CMK (cell line): ENCODE data around the gene DUSP3.
A peak's percentile ranks its signal among the peaks of the same experiment; 100 is the strongest.

Experiments used
- DNase-seq: peaks from one replicate; pipeline ENCODE4 v3.0.0-alpha.2; 2010; ENCODE audit warnings: low read depth

DUSP3 gene

DNA sequence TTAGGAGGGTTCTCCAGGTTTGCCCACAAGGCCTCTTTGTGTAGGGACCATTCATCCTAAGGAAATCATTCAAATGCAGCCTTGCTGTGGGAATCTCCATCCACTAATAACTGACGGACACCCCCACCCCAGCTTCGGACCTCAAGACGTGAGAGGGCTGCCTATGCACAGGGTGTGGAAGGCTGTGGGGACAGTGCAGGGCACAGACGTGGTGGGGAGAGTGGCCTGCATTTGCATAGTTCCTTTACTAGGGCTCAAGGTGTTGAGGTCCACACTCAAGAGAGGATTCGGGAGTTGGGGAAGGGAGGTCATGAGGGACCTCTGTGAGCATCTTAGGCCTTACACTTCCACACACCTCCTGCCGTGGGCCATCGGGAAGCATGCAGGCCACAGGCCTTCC lies 9.8 kb downstream of the DUSP3 start:
- DNase-seq, result no peak

DNA sequence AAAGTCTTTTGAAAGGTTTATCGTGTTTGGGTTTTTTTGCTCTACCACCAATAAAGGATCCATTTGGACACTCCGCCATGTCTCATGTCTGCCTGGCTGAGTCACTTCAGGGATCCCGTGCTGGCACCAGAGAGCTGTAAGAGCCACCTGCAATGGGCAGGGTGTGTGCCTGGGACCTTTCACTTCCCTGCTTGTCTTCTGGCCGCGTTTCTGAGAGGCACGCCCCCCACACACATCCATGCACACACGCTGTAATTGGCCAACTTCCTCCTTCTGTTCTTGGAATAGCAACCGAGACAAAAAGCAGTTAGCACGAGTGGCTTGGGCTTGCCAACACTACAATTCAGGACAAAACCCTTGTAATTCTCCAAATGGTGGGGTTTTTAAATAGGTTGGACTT lies 10.4 kb downstream of the DUSP3 start:
- no peak for DNase-seq

DNA sequence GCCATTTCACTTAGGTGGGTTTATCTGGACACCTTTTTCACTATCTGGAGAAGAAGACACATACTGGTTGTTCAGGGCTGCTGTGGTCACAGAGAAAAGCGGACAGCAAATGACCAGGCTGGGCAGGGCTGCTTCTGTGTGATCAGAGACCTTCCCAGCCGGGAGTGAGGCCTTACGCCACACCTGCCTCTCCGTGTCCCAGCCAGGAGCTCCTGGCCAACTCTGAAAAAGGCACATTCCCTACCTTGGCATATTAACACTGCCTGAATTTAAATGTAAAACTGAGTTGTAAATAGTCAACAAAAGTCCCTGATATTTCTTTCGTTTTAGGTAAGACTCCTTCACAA lies 11.1 kb downstream of the DUSP3 start:
- no peak for DNase-seq

DNA sequence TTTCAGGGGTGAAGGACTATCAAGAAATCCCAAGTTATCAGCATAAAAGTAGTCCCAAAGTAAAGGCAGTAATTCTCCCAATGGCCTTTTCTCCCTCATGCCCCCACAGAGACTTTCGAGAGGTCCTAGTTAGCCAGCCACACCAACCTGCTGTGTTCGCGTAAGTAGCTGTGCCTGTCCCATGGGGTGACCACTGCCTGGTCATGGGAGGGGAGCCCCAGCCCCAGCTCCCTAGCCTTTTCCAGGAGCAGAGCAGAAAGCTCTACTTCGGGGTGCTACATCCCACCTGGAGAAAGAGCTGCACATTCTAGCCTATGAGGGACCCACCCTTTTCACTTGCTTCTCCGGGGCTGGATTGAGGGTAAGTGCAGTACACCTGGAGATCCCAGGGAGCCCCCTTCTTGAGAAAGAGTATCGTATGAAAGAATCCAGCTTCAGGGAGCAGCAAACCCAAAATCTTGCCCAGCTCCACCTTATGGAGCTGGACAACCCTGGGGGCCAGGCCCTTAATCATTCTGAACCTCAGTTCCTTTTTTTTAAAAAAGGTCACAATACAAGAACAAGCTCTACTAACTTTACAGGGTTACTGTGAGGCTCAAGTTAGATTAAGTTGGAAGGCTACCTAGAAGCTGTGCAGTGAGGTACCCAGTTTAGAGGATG lies 11.6 kb downstream of the DUSP3 start:
- DNase-seq, result no peak

DNA sequence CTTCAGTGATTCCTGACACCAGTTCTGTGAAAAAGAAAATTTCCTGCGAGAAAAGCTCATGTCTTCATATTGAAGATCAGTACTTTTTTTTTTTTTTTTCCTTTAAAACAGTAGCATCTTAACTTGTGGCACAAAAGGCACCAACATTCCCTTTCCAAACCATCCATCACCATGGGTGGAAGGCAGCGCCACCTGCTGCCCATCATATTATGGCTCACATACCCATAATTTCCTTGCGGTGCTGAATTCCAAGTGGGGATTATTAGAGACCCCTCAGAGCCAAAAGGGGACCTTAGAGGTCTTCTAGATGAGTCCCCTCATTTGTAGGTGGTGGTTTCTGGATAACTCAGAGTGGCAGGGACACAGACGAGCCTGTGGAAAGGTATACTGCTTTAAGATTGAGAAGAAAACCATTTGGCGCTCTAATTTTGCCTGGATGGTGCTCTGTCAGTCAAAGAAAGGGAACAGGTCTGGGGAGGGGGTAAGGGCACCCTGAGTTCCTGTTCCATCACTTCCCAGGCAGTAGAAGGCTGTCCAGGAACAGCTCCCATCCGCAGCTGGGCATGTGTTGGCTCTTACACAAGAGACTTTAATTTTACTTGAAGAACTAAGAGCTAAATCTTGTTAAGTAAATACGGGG lies 12.2 kb downstream of the DUSP3 start:
- no peak for DNase-seq

DNA sequence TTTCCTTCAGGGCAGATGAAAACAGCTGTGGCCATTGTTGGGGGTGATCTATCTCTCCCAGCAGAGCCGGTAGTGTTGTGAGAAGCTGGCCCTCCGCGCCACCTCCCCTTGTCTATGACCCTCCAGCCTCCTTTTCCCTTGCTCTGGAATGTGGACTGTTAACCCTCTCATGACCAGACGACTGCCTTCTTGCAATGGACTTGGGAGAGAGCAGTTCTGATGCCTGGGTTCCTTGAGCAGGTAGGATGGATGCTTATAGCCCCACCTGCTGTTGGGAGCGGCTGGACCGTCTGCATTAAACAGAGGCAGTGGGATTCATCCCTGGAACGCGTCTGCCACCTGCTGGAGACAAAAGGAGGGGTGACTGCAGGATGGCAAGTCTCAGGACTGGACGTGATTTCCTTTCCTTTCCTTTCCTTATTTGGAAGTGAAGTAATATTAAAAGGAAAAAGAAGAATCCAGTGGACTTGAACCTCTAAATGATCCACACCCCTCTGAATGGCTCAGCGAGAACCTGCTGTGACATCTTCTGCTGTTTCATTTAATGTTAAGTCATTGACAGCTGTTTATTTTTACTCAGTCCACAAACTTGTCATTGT lies 18.4 kb downstream of the DUSP3 start:
- peak; percentile 72 for DNase-seq

DNA sequence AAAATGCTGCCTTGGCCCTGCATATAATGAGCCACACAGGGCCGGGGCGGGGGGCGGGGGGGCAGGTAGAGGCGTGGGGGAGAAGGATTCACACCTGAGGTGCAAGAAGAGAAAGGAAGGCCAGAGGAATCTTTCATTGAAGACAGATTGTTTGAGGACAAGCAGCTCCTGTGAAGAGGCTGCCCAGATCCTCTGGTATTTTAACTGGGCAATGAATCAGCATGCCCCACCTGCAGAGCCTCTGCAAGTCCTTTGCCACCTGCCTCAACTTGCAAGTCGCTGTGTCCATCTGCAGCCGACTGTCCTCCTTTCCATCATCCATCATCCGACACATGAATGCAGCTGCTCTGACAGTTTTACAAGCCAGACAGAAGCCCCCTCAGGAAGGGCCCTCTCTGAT lies 18.9 kb downstream of the DUSP3 start:
- no peak for DNase-seq

DNA sequence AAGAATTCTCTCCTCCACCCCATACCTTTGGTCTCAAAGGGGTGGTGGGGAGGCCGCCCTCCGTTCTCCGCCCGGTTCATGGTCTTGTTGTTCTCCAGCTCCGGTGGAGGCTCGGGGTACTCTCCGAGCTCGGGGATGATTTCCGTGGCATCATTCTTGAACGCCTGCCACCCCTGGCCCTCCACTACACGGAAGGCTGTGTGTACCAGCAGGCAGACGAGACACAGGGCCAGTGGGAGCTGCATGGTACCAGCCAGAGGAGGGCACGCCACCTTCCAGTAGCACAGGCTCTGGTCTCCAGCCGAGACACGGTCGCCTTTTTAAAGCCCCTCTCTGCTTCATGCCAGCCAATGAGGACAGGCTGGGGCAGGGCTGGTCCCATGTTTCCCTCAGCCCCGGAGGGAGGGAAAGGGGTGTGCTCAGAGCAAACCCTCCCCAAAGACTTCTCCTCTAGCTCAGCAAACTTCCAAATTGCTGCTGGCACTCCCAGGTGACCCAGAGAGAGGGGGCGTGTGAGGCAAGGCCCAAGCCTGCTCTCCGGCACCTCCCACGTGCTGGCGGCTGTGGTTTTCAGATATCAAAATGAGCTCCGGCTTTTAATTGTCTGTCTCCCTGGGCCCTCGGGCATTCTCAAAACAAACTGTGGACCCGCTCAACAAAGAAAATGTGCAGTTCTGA lies 20.1 kb downstream of the DUSP3 start, which contains the start of gene SOST:
SOST (minus strand) TSS at position 295 of the 678 bp plus-strand sequence; CDS start at position 245, 50 bp downstream.
- no peak for DNase-seq

DNA sequence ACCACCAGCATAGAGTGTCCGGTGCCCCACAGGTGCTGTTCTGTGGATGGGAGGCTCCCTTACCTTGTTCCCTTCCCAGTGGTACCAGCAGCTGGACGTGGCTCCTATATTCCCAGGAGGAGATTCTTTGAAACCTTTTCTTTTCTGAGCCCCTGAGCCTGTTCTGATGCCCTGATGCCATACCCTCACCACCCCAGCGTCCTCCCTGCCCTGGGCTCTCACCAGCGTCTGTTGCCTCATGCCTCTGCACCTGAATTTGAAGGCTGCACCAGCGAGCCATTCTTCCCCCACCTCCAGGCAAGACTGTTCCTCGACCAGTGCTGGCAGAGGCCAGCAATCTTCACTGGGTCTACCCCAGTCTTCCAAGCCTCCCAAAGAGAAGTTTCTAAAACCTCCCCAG lies 20.7 kb downstream of the DUSP3 start:
- no peak for DNase-seq

DNA sequence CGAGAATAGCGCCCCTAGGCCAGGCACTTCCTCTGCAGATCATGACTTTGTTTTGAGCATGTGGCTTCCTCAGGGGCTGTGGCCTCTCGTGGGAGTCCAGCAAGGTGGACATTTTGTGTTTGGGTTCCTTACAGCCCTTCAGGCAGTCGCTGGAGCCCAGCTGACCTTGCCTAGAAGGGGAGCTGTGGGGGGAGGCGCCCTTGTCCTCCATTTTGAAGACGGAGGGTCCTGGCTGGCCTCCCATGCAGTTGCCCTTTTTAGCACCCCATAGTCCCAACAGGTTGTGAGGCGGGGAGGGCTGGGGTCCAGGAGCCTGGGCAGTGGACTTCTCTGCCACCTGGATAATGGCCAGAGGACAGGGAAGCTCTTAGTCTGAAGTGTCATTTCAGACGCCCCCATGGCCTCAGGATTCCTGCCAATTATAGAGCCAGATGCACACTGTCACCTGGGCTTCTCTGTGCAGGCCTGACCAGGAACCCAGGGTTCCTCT lies 21.6 kb downstream of the DUSP3 start:
- no peak for DNase-seq

DNA sequence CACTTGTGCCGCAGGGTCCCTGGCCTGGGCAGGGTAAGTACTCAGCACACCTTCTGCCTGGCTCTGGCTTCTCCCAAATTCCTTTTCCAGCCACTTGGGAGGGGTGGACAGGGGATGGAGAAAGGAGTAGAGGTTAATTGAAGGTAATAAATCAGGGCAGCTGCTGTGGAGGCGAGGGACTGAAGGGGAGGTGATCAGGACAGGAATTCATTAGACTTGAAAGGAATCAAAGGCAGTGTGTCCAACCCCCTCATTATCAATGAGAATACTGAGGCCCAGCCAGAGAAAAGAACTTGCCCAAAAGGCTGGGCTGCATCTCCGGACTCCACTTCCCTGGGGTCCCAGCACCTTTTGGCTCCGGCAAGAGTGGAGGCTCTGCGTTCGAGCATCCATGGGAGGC lies 22.6 kb downstream of the DUSP3 start:
- DNase-seq, result no peak

DNA sequence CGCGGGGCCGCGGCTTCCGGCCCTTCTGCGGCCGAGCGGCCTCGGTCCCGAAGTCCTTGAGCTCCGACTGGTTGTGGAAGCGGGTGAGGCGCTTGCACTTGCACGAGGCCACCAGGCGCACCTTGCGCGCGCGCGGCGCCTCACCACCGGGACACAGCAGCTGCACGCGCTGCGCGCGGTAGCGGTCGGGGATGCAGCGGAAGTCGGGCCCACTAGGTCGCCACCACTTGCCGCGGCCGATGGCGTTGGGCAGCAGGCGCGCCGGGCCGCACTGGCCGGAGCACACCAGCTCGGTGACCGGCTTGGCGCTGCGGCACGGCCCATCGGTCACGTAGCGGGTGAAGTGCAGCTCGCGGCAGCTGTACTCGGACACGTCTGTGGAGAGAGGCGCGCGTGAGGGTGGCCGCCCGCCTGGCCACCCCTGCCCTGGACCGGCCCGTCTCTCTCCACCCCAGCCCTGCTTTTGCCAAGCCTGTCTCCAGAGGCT lies 23.3 kb downstream of the DUSP3 start:
- DNase-seq, result no peak

DNA sequence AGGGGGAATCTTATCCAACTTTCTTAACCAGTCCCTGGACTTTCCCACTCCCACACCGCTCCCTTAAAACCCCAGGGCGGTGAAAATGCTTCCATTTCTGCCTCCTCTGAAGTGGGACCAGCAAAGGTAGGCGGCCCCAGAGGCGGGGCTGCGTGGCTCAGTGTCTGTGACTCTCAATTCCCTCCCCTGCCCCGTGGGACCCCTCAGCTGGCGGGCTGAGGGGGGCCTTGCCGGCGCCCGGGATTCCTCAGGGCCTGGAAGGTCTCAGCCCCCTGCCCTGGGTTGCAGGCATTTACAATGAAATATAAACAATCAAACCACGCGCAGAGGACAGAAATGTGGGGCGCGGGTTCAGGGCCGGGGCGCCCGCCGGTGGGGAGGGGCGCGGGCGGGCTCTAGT lies 23.8 kb downstream of the DUSP3 start:
- no peak for DNase-seq

DNA sequence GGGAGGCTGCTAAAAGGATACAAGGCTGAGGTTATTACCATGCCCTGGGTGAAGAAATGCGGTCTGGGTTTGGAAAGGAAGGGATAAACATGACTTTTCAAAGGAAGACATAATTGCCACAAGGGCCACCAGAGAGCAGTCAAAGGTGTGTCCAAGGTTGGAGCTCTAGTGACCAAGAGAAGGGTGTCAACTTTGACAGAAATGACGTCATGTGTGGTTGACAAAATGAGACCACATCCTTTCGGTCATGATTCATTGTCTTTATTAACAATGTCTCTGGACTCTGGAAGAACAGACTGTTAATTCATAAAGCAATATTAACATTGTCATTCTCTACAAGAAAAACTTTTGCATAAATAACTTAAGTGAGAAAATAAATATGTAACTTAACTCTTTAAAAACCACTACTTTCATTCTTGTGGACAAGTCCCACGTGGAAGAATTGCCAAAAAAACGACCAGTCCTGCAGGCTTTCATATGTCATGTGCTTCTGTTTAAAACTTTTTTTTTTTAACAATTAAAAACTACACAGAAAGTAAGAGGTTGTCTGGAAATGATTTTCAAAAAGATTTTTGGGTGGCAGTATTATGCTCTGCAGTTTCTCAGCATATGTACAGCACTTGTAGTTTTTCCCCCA lies 25.2 kb downstream of the DUSP3 start:
- DNase-seq, result no peak

DNA sequence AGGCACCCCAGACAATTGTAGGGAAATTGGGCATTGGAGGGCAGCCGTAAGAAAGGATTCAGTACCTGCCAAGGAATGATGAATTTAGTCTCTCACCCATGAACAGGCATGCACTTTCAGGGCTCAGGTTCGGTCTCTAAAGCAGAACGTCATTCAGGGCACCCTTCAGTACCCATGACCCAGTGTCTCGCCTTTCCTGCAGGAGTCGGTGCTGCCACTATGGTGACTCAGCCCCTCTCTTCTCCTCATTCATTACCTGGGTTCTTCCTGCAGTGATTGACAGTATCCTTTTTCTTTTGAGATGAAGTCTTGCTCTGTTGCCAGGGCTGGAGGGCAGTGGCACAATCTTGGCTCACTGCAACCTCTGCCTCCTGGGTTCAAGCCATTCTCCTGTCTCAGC lies 28.6 kb downstream of the DUSP3 start:
- DNase-seq, result no peak

DNA sequence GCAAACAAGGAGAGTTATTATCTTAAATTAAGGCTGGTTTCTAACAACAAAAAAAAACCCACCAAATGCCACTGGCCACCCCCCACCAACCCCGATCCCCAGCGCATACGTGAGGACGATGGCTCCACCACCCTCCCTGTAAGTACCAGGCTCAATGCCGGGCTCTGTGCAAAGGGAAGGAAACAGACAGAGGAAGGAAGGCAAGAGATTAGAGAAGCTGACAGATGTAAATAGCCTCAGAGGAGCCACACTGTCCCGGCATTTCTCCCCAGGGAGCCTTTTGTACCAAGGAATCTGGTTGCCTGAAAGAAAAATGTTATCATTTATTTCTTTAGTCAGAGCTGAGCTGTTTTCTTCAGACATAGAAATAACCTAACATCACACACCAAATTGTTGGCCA lies 33.2 kb downstream of the DUSP3 start:
- DNase-seq, result no peak

DNA sequence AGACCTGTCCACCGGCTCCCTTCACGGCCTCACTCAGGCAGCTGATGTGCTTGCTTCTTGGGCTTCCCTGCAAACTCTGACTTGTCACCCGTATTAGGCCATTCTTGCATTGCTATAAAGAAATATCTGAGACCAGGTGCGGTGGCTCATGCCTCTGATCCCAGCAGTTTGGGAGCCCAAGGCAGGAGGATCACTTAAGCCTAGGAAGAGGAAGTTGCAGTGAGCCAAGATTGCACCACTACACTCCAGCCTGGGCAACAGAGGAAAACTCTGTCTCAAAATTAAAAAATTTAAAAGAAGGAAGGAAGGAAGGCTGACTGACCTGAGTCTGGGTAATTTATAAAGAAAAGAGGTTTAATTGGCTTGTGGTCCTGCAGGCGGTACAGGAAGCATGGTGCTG lies 37.1 kb downstream of the DUSP3 start:
- DNase-seq, result no peak

DNA sequence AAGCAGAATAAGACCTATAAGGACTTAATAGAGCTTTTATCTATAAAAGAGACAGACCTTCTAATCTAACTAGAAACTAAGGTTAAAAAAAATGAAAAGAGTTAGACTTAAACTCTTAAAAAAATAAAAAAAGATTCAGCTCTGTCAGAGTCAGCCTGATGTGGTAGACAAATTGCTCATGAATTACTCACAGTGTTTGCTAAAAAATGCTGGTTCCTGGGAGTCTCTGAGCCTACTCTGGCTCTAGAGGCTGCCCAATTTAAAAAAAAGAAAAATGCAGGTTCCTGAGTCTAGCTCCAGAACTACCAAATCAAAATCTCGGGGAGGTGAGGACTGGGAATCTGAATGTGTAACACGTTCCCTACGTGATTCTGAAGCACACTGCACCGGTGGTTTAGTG lies 38.2 kb downstream of the DUSP3 start:
- DNase-seq, result no peak

DNA sequence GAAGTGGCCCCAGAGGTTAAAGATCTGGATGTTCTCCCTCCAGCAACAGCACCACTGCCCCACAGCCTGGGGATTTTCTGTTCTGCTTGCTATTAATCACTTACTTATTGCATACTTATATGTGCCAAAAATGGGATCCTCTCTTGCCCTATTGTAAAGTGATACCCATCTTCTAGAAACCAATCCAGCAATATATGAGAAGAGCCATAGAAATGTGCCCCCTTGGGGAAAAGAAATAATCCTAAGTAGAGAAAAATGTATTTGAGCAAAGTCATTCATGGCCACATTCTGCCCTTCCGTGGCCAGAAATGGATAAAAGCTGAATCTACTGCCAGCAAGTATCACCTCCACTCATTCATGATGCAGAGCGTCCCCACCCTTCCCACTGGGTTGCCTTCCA lies 41.1 kb downstream of the DUSP3 start:
- no peak for DNase-seq

DNA sequence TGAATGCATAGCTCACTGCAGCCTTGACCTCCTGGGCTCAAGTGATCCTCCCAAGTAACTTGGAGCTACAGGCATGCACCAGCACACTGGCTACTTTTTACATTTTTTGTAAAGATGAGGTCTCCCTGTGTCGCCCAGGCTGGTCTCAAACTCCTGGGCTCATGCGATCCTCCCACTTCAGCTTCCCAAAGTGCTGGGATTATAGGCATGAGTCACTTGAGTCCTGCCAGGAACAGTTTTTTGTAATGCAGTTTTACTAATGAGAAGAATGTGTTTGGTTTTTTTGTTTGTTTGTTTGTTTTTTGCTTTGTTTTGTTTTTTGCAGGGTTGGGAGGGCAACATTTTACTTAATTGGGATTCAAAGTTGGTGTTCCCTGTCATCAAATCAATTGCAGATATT lies 42.4 kb downstream of the DUSP3 start:
- DNase-seq, result no peak

DNA sequence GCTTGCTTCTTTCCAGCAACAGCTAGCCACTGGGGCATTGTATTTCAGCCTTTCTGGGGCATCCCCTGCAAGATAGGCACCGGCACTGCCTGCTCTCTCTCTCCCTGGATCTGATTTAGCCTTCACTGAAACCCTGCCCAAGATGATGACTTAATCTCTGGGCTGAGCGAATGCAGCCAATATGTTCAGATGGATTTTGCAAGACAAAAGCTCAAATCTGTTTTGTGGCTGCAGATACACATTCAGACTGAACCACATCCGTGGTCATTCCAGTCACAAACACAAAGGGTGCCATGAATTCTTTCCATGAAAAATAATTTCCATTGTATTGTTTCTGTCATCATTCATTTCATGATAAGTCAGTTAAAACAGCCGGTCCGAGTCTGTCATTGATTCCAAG lies 44.4 kb downstream of the DUSP3 start:
- no peak for DNase-seq

DNA sequence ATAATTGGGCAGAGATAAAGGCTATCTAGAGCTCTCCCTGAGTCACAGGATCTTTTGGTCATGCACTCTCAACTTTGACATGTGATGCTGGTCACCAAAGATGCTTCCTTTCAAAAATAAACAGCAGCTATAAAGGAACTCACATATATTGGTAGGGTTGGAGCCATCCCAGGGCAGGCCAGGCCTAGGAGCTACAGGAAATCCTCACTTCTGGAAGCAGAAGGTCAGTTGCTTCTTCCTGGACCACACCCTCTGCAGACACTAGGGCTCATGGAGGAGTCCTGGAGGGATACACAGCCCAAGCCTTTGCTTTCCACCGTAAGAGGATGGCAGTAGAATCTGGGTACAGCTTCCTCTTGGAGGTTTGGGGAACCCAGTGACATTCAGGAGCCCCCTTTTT lies 44.8 kb downstream of the DUSP3 start:
- no peak for DNase-seq
